K562 (cell line): ENCODE data around the gene PRKAG2. TPM values are rescaled to one million over a fixed set of nuclear protein-coding genes. Genes with fewer than 3 reads are reported as not detected.

Source experiments
- ATAC-seq: fragments of 200-7000 bp; cut with Tn5 transposase; 3 replicates; pipeline ENCODE4 v1.9.1; 2020; ENCODE audit warnings: moderate library complexity
- BruUV-seq: library from RNA; stranded (reverse); fragments of 400-500 nt; replicated peaks from 2 replicates; lab custom pipeline; 2021; lab: Mats Ljungman, UMichigan
- CTCF ChIA-PET: fragments of 300-600 bp; formaldehyde crosslinking; extraction: SDS; loops from one replicate; lab custom pipeline; 2021; ENCODE audit warnings: low intra/inter-chr PET ratio; lab: Yijun Ruan, JAX
- POLR2A ChIA-PET: fragments of 300-600, 350-650 bp; sonication (Branson Sonifier 250); formaldehyde crosslinking; extraction: SDS; loops from one replicate; lab custom pipeline; 2021; ENCODE audit warnings: antibody characterized with exemption, inconsistent platforms; lab: Yijun Ruan, JAX
- DNase-seq, 4 experiments: peaks; one replicate each; pipeline versions ENCODE4 v3.0.0 to v3.0.0-alpha.2; 2011 to 2018; ENCODE audit warnings: low spot score in 3 of 4, mixed read lengths in 3 of 4; ENCODE audit errors: extremely low read depth in 1 of 4
- FAIRE-seq: peaks from 2 replicates; lab custom pipeline; 2011; peaks lifted over from hg19 to GRCh38; lab: Jason Lieb, UNC
- H2AFZ ChIP-seq: 2 replicates; pipeline ENCODE4 v1.6.0; 2011; ENCODE audit warnings: low read depth, low read length, control low read depth, inconsistent platforms
- H3K27ac ChIP-seq: fragments of 200-600 bp; 3 replicates; pipeline ENCODE4 v1.8.0; 2011; ENCODE audit warnings: low read depth, mild to moderate bottlenecking, control low read depth, inconsistent platforms, low read length, moderate library complexity, mixed read lengths; ENCODE audit errors: extremely low read depth
- H3K27me3 ChIP-seq, 2 experiments: fragments of 300-600 bp in 1 of 2; 2 replicates in 1 of 2; 3 replicates in 1 of 2; pipeline versions ENCODE4 v1.6.0 to v1.8.0; 2011; ENCODE audit warnings: inconsistent platforms in 2 of 2, low read length in 2 of 2, mild to moderate bottlenecking in 1 of 2, mixed read lengths in 1 of 2, moderate library complexity in 1 of 2; ENCODE audit not compliant: control insufficient read depth in 2 of 2, insufficient read depth in 2 of 2
- H3K36me3 ChIP-seq: fragments of 300-600 bp; 3 replicates; pipeline ENCODE4 v1.8.0; 2011; ENCODE audit warnings: mild to moderate bottlenecking, low read length, inconsistent platforms; ENCODE audit not compliant: control insufficient read depth, insufficient read depth
- H3K4me1 ChIP-seq, 2 experiments: fragments of 200-600 bp in 1 of 2; replicated peaks in 1 of 2; 2 replicates in 1 of 2; 3 replicates in 1 of 2; pipeline versions ENCODE4 v1.5.1 to v1.8.0; 2011; ENCODE audit warnings: inconsistent platforms in 2 of 2, low read length in 2 of 2, mild to moderate bottlenecking in 1 of 2, mixed read lengths in 1 of 2, moderate library complexity in 1 of 2; ENCODE audit not compliant: control insufficient read depth in 2 of 2, insufficient read depth in 2 of 2
- H3K4me2 ChIP-seq: 2 replicates; pipeline ENCODE4 v1.6.1; 2011; ENCODE audit warnings: low read length, control low read depth, inconsistent platforms, mixed read lengths; ENCODE audit not compliant: insufficient read depth
- H3K4me3 ChIP-seq: fragments of 200-600 bp; sonication (generic), shearing (Covaris generic); 2 replicates; pipeline ENCODE4 v1.5.1; 2016; ENCODE audit warnings: control low read depth, inconsistent platforms
- H3K79me2 ChIP-seq: fragments of 200-600 bp; 3 replicates; pipeline ENCODE4 v1.8.0; 2011; ENCODE audit warnings: low read length, inconsistent platforms; ENCODE audit not compliant: control insufficient read depth, insufficient read depth
- H3K9ac ChIP-seq, 2 experiments: 2 replicates each; pipeline versions ENCODE4 v1.6.0 to v1.6.1; 2011; ENCODE audit warnings: low read depth in 2 of 2, low read length in 2 of 2, control low read depth in 1 of 2, inconsistent platforms in 1 of 2, mild to moderate bottlenecking in 1 of 2, mixed read lengths in 1 of 2; ENCODE audit not compliant: insufficient read depth in 1 of 2
- H3K9me1 ChIP-seq: one replicate; pipeline ENCODE4 v1.6.0; 2011; ENCODE audit warnings: inconsistent platforms, mild to moderate bottlenecking, low read length, moderate library complexity; ENCODE audit not compliant: control insufficient read depth, insufficient read depth
- H3K9me3 ChIP-seq: replicated peaks from 2 replicates; pipeline ENCODE4 v1.5.1; 2011; ENCODE audit warnings: low read depth, low read length, inconsistent platforms; ENCODE audit not compliant: control insufficient read depth, insufficient read depth
- H4K20me1 ChIP-seq: replicated peaks from 2 replicates; pipeline ENCODE4 v1.6.1; 2011; ENCODE audit warnings: low read length, inconsistent platforms, mixed read lengths; ENCODE audit not compliant: control insufficient read depth, insufficient read depth
- BCL6 ChIP-seq: fragments of 250-450 bp; sonication (Bioruptor Pico); IDR thresholded peaks from 2 replicates; pipeline ENCODE4 v1.4.0; 2020
- DEAF1 ChIP-seq: fragments of 450-650 bp; formaldehyde crosslinking; IDR thresholded peaks from 2 replicates; pipeline ENCODE4 v1.4.0; 2020; ENCODE audit warnings: mild to moderate bottlenecking, moderate library complexity
- GATAD2B ChIP-seq: fragments of 450-650 bp; IDR thresholded peaks from 2 replicates; pipeline ENCODE4 v1.6.1; 2017; ENCODE audit warnings: mild to moderate bottlenecking, borderline replicate concordance
- HDAC1 ChIP-seq, 2 experiments: fragments of 450-650 bp; IDR thresholded peaks; 2 replicates each; pipeline ENCODE4 v1.6.1; 2016 to 2017; ENCODE audit warnings: inconsistent platforms in 1 of 2, mild to moderate bottlenecking in 1 of 2, moderate library complexity in 1 of 2
- MXI1 ChIP-seq: IDR thresholded peaks from 2 replicates; pipeline ENCODE4 v1.6.1; 2011; ENCODE audit warnings: low read depth, mild to moderate bottlenecking, improper control_type of control experiment, low read length
- NFXL1 ChIP-seq: fragments of 450-650 bp; formaldehyde crosslinking; IDR thresholded peaks from 2 replicates; pipeline ENCODE4 v1.4.0; 2021; ENCODE audit warnings: mild to moderate bottlenecking
- POLR2H ChIP-seq: IDR thresholded peaks from 2 replicates; pipeline ENCODE4 v1.6.1; 2016; ENCODE audit warnings: missing genetic modification characterization, low read depth, mild to moderate bottlenecking, control low read depth, missing compliant biosample characterization, moderate library complexity
- SMAD4 ChIP-seq: fragments of 250-450 bp; sonication (Bioruptor Pico); conservative IDR thresholded peaks from 2 replicates; pipeline ENCODE4 v1.8.0; 2021; ENCODE audit warnings: inconsistent platforms, mild to moderate bottlenecking, moderate library complexity
- SNIP1 ChIP-seq: fragments of 450-650 bp; IDR thresholded peaks from 2 replicates; pipeline ENCODE4 v1.7.1; 2017; ENCODE audit warnings: low read depth, mild to moderate bottlenecking
- TEAD1 ChIP-seq, 2 experiments: fragments of 450-650 bp in 1 of 2; sonication (generic) in 1 of 2; formaldehyde crosslinking; IDR thresholded peaks; 2 replicates each; pipeline versions ENCODE4 v1.4.0 to v1.8.0; 2020 to 2022; ENCODE audit warnings: mild to moderate bottlenecking in 2 of 2, missing genetic modification reagents in 1 of 2
- U2AF2 ChIP-seq: fragments of 200-400 bp; formaldehyde crosslinking; optimal IDR thresholded peaks from 2 replicates; pipeline ENCODE3; 2017; ENCODE audit warnings: low read depth, mild to moderate bottlenecking, low read length
- XRCC5 ChIP-seq: fragments of 200-400 bp; formaldehyde crosslinking; IDR thresholded peaks from 2 replicates; pipeline ENCODE4 v1.6.1; 2017; ENCODE audit warnings: low read depth, mild to moderate bottlenecking, low read length
- ZKSCAN1 ChIP-seq: fragments of 150-350 bp; IDR thresholded peaks from 2 replicates; pipeline ENCODE4 v1.6.1; 2016; ENCODE audit warnings: low read depth, low read length
- ZSCAN32 ChIP-seq: fragments of 450-650 bp; formaldehyde crosslinking; IDR thresholded peaks from 2 replicates; pipeline ENCODE4 v1.4.0; 2020; ENCODE audit warnings: mild to moderate bottlenecking, moderate library complexity
- WGBS: fragments of 100-300 bp; shearing (Covaris generic); methylation state at CpG from one replicate; pipeline ENCODE4 v1.1.6; 2016; ENCODE audit warnings: low coverage, mixed read lengths; ENCODE audit not compliant: insufficient coverage; ENCODE audit errors: missing lambda C conversion rate; 5-methylcytosine and 5-hydroxymethylcytosine counted together
- in situ Hi-C: fragments of 300-500 bp; cut with MboI; formaldehyde crosslinking; loops from 4 replicates; pipeline ENCODE4 v1.15.0; 2018; ENCODE audit warnings: inconsistent platforms, mixed read lengths
- intact Hi-C: fragments of 100-400 bp; cut with micrococcal nuclease; formaldehyde crosslinking; loops from 2 replicates; pipeline ENCODE4 v1.14.2; 2022
- polyA plus RNA-seq, 8 experiments: library from polyadenylated mRNA; depleted of rRNA in 4 of 8; stranded (reverse) in 5 of 8; unstranded in 3 of 8; fragments of >200 nt; fragmentation: Nextera tagmentation in 2 of 8; fragmentation: Illumina TruSeq in 1 of 8; extraction: Ambion mirVana in 2 of 8; extraction: Trizol in 1 of 8; gene quantifications; 2 replicates each; pipeline versions ENCODE4 v1.2.1 to v1.2.3, GENCODE V29; 2011 to 2014; ENCODE audit warnings: inconsistent platforms in 1 of 8, missing spikeins in 1 of 8
- total RNA-seq, 7 experiments: library from RNA; depleted of rRNA in 6 of 7; stranded (reverse); fragments of >200 nt in 6 of 7; fragmentation: Illumina TruSeq in 2 of 7; extraction: Trizol in 2 of 7; gene quantifications; 2 replicates each; pipeline versions ENCODE4 v1.2.1 to v1.2.3, GENCODE V29; 2011 to 2021; ENCODE audit warnings: low replicate concordance in 1 of 7

Gene PRKAG2
- total and polyA plus RNA-seq, 9 of the 15 experiments (the other 6 are each of a cell fraction or from before 2014, with no cell fraction given) = 0.99 to 5.6 (median 3.3) TPM

- Histone ChIP-seq H3K79me2 (no peaks in the 10 kb centered on the region), H3K27ac (no peak overlapping the region), H4K20me1 (no peaks in the 10 kb centered on the region), H3K9me3 (no peaks in the 10 kb centered on the region), H3K4me3 (no peak overlapping the region), H3K9ac (no peak overlapping the region), H3K27me3 (peaks cover 48 to 70% of the 10 kb centered on the region in 2 experiments), H3K9me1 (no peaks in the 10 kb centered on the region), H2AFZ (no peak overlapping the region), H3K4me2 (no peak overlapping the region), H3K36me3 (no peaks in the 10 kb centered on the region), H3K4me1 (peaks cover 0 to 7% of the 10 kb centered on the region in 2 experiments; a peak in 1 of 5 replicates)
- WGBS = 3% methylated on average over 7 of the region's 7 CpGs
- ChIA-PET CTCF (no interaction called here), POLR2A (interaction anchor here (0.6 to 2.2 kb wide), 3 partner anchors 13 to 1180 kb away, joined by 3 to 9 read pairs (median 5); no protein-coding TSS in a partner anchor)
- DNase-seq (no peak), ATAC-seq (no peak), FAIRE-seq (no peak)
- TF ChIP-seq HDAC1 (IDR thresholded peaks at IDR 0.05) (no peak), TEAD1 (CRISPR knock-in tag; IDR thresholded peaks at IDR 0.05) (no peak), U2AF2 (no peak), XRCC5 (no peak), ZSCAN32 (CRISPR knock-in tag) (no peak), POLR2H (tag) (no peak), ZKSCAN1 (no peak), MXI1 (no peak), GATAD2B (no peak), SNIP1 (no peak), BCL6 (CRISPR knock-in tag) (no peak), NFXL1 (CRISPR knock-in tag) (no peak), DEAF1 (no peak), SMAD4 (CRISPR knock-in tag) (no peak)
- in situ Hi-C loops (no loop called here), intact Hi-C loops (no loop called here)
- no TSS peak for BruUV-seq
Measured at GRCh38 chr7:151680810-151681209, 196.1 kb downstream of the PRKAG2 start.
